Fibroblast of peridontal ligament (primary cell): Measurements from ENCODE around the gene NR5A1.

Experiments
- DNase-seq: peaks from one replicate; pipeline ENCODE4 v3.0.0-alpha.2; 2010; ENCODE audit errors: extremely low read depth

The NR5A1 gene

GRCh38 chr9:124498499-124499146 lies 8.6 kb downstream of the NR5A1 start:
- no peak for DNase-seq

DNA sequence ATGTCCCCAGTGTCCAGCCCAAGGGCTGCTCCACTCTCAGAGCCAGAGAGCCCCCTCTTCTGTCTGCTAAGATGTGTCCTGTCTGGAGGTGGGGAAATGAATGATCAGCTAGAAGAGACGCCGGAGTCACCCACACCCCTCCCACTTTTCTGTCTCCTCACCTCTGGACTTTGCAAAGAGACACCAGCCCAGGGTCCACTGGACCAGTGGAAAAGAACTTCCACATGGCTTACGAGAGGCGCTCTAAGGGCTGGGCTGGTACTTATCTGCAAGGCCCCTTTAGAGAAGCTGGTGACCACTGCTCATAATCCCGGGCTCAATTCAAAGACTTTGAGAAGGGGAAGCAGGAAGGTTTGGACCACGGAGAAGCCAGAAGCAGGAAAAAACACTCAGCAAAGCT lies 9.2 kb downstream of the NR5A1 start:
- DNase-seq: no peak

- DNase-seq: no peak
These were observed 9.8 kb downstream of the NR5A1 start for GRCh38 chr9:124497441-124497840.

- no peak for DNase-seq
These were observed 10.7 kb downstream of the NR5A1 start for GRCh38 chr9:124496463-124496862.

GRCh38 chr9:124496075-124496449 lies 11.1 kb downstream of the NR5A1 start:
- no peak for DNase-seq

DNA sequence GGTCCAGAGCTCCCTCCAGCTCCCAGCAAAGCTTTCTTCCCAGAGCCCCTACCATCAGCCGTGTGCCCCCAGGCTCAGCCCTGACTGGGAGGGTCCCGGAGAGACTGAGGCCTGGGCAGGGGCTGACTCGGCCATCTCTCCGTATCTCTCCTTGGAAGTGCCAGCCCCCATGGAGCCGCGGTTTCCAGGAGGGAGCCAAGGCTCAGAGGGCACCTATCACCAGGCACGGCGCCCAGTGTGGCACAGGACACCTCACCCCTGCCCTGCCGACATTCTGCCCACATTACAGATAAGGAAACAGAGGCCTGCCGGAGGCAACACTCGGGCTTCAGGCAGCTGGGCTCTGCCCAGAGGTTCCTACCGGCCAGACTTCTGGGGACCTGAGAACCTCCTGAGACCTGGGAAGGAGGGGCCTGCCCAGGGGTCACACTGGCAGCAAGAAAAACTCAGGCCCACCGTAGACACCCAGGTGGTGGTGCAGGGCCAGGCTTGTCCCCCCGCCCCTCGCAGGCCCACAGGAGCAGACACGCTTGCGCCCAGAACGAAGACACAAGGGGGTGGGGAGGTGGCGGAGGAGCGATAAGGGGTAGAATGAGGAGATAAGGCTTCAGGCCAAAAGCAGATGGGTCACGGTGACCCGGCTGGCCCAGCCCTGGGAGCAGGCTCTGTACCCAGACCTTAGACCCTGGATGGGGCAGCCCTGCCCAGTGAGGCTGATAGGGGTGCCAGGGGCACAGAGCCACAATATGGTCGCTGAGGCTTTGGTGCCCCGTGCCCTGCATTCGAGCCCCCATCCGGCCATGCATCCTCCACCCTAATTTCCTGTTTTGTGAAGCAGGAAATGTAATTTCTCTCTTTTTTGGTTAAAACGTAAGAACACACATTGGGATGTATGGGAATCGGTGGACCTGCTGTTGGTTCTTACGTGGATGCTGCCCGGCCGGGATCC lies 11.8 kb downstream of the NR5A1 start:
- DNase-seq: no peak

DNA sequence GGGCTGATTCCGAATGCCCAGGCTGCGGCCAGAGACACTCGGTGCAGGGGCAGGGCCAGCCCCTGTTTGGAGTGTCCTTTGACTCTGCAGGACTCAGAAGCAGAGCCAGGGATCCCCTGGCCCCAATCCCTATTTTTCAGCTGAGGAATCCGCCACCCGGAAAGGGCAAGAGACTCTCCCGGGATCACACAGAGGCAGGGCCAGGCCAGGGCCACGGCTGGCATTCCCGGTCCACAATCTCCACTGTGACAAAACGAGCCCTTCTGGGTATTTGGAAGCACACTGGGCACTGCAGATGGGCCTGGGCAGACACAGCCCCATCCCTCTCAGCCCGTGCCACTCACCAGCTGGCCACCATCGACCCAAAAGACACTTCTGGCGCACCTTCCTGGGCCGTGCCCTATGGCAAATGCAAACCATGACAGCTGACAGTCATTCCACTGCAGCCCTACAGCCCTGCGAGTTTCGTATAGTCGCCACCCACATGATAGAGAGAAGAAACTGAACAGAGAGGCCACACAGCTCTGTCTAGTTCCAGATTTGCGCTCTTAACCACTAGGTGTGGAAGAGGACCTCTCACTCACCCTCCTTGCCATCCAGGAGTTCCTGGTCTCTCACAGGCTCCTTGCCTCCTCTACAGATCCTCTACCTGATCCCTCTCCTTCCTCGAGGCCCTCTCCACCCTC lies 13.3 kb downstream of the NR5A1 start:
- DNase-seq: no peak

- no peak for DNase-seq
These were observed 14.0 kb downstream of the NR5A1 start for GRCh38 chr9:124493218-124493617.

DNA sequence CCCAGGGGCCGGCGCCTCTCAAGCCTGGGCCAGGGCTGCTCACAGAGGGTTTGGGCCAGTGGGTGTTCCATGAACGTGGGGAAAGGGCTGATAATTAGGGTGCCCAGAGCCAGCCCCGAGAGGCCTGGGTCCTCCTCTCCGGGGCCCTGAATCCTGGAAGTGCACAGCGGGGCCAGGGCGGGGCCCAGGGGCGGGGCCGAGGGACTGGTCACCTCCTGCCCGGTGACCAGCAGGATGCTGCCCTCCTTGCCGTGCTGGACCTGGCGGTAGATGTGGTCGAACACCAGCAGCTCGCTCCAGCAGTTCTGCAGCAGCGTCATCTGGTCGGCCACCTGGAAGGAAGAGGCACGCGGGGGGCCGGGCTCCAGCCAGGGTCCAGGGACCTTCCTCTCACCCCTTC lies 14.4 kb downstream of the NR5A1 start:
- DNase-seq: no peak

DNA sequence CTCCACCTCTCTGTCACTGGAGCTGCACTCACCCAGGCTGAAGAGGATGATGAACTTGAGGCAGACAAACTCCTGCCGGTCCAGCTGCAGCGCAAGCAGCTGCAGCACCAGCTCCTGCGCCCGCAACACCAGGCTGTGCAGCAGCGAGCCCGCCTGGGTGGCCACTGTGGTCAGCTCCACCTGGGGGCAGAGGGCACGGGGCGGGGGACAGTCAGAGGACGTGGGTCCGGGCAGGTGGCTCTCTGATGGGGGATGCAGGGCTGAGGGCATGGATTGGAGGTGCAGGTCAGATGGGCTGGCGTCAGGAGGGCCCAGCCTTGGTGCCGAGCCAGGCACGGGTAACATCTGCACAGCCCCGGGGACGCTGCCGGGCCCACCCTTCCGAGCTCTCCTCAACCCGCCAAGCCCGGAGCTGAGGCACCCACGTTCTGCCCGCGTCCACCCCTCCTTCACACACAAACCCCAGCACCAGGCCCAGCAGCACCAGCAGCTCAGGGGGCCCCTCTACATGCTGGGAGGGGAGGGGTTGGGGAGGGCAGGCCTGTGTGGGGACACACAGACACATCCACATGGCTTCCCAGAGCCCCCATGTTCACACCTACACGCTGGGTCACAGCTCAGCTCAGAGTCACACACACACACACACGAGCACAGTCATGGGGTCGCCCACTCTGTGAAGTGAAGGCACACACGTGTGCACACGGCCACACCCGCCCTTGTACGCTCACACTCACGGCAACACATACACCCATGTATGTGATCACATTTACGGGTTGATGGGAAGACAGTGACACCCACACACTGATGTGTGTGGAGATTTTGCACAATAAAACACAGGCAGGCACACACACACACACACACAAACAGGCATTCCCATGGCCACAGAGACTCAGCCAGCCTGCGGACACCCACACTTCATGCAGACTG lies 15.9 kb downstream of the NR5A1 start:
- DNase-seq: no peak

GRCh38 chr9:124490004-124490403 lies 17.2 kb downstream of the NR5A1 start:
- DNase-seq: no peak

DNA sequence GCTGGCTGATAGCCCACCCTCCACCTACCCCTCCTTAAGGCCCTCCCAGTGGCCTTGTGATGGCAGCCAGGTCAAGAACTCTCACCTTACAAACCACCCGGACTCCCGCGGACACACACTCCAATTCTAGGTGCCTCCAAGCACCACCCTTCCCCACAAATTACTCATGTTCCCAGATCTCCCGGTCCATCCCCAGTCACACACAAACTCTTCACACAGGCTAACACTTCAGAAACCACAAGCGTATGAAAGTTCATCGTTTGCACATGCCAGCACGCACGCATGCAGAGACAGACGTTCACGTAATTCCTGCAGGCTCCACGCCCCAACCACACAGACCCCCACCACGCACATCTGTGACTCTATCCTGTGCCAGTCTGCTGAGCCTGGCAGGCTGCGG lies 18.0 kb downstream of the NR5A1 start:
- peak; percentile 21 for DNase-seq

DNA sequence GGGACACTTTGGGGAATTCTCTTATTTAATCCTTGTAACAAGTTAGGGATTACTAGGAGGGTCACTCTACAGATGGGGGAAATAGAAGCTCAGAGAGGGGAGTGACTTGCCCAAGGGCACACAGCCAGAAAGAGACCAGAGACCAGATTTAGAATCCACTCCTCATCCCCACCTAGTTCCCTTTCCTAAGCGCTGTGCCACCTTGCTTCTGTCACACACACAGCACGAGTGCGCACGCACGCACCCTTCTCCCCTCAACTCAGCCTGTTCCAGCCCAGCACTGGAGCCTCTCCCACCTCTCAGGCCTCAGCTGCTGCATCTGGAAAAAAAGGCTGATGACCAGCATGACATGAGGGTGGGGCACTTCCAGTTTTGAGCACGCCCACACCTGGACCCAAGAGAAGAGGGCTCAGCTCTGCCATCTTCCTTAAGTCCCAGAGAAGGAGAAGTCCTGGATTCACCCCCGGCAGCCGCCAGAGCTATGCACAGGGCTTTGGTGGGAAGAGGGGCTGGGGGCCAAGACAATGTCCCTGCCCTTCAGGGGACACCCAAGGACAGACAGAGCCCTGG lies 18.5 kb downstream of the NR5A1 start:
- DNase-seq: no peak

- no peak for DNase-seq
These were observed 19.7 kb downstream of the NR5A1 start for GRCh38 chr9:124487260-124488182.

GRCh38 chr9:124486778-124487259 lies 20.4 kb downstream of the NR5A1 start:
- DNase-seq: no peak

DNA sequence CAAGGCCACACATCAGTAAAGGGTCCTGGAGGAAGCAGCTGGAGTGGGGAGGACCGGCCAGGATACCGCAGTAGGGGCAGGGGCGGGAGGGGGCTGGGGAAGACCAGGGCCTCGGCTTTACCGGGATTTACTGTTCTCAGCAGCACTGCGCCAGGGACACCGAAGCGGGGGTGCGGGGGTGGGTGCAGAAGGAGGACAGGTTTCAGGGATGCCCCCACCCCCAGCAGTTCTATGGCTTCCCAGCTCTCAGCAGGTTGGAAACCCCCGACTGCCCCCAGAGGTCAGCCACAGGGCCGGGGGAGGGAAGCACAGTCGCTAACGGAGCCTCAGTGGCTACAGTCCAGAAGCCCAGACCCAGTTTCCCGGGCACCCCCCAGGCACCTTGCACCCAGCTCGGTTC lies 21.3 kb downstream of the NR5A1 start:
- no peak for DNase-seq

- no peak for DNase-seq
These were observed 22.0 kb downstream of the NR5A1 start for GRCh38 chr9:124485201-124485600.

- no peak for DNase-seq
These were observed 23.7 kb downstream of the NR5A1 start for GRCh38 chr9:124483481-124483880.

DNA sequence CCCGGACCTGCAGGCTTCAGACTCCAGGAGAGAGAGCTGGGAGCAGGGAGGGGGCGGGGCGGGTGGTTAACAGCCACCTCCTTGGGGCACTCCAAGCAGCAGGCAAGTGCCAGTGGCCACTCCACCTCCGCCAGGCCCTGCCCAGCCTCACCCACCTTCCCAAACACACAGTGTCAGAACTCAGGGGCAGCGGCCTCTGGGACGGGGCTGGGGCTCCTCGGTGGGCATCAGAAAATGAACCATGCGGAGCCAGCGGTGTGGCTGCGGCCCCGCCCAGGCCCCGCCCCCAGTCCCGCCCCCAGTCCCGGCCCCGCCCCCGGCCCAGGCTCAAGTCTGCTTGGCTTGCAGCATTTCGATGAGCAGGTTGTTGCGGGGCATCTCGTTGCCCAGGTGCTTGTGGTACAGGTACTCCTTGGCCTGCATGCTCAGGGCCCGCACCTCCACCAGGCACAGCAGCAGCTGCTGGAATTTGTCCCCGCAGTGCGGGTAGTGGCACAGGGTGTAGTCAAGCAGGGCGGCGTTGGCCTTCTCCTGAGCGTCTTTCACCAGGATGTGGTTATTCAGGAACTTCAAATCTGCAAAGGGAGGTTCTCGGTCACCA lies 24.7 kb downstream of the NR5A1 start:
- no peak for DNase-seq

DNA sequence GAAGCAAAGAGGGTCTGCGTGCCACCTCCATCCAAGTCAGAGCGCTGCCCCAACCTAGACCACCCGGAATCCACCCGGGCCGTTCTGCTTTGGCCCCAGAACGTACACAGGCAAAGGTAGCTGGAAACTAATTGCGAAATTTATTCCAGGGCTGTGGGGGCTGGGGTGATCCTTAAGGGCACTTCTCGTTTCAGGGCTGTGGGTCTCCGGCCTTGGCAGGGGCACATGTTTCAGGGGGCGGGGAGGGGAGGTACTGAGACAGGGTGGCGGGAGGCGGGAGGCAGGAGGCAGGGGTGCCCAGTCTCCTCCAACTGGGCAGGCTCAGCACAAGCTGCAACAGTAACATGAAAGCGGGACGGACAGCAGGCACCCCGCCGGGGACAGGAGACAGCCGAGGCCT lies 26.1 kb downstream of the NR5A1 start:
- DNase-seq: no peak
